K562 (cell line): ENCODE measurements around the gene RPAP2. TPM values are rescaled to one million over a fixed set of nuclear protein-coding genes. Genes with fewer than 3 reads are reported as not detected.

ENCODE experiments used
- ATAC-seq: fragments of 200-7000 bp; cut with Tn5 transposase; 3 replicates; pipeline ENCODE4 v1.9.1; 2020; ENCODE audit warnings: moderate library complexity
- BruUV-seq: library from RNA; stranded (reverse); fragments of 400-500 nt; replicated peaks from 2 replicates; lab custom pipeline; 2021; lab: Mats Ljungman, UMichigan
- CTCF ChIA-PET: fragments of 300-600 bp; formaldehyde crosslinking; extraction: SDS; loops from one replicate; lab custom pipeline; 2021; ENCODE audit warnings: low intra/inter-chr PET ratio; lab: Yijun Ruan, JAX
- POLR2A ChIA-PET: fragments of 300-600, 350-650 bp; sonication (Branson Sonifier 250); formaldehyde crosslinking; extraction: SDS; loops from one replicate; lab custom pipeline; 2021; ENCODE audit warnings: antibody characterized with exemption, inconsistent platforms; lab: Yijun Ruan, JAX
- DNase-seq, 4 experiments: peaks; one replicate each; pipeline versions ENCODE4 v3.0.0 to v3.0.0-alpha.2; 2011 to 2018; ENCODE audit warnings: low spot score in 3 of 4, mixed read lengths in 3 of 4; ENCODE audit errors: extremely low read depth in 1 of 4
- FAIRE-seq: peaks from 2 replicates; lab custom pipeline; 2011; peaks lifted over from hg19 to GRCh38; lab: Jason Lieb, UNC
- H2AFZ ChIP-seq: 2 replicates; pipeline ENCODE4 v1.6.0; 2011; ENCODE audit warnings: low read depth, low read length, control low read depth, inconsistent platforms
- H3K27ac ChIP-seq: fragments of 200-600 bp; 3 replicates; pipeline ENCODE4 v1.8.0; 2011; ENCODE audit warnings: low read depth, mild to moderate bottlenecking, control low read depth, inconsistent platforms, low read length, moderate library complexity, mixed read lengths; ENCODE audit errors: extremely low read depth
- H3K27me3 ChIP-seq, 2 experiments: fragments of 300-600 bp in 1 of 2; 2 replicates in 1 of 2; 3 replicates in 1 of 2; pipeline versions ENCODE4 v1.6.0 to v1.8.0; 2011; ENCODE audit warnings: inconsistent platforms in 2 of 2, low read length in 2 of 2, mild to moderate bottlenecking in 1 of 2, mixed read lengths in 1 of 2, moderate library complexity in 1 of 2; ENCODE audit not compliant: control insufficient read depth in 2 of 2, insufficient read depth in 2 of 2
- H3K36me3 ChIP-seq: fragments of 300-600 bp; 3 replicates; pipeline ENCODE4 v1.8.0; 2011; ENCODE audit warnings: mild to moderate bottlenecking, low read length, inconsistent platforms; ENCODE audit not compliant: control insufficient read depth, insufficient read depth
- H3K4me1 ChIP-seq, 2 experiments: fragments of 200-600 bp in 1 of 2; replicated peaks in 1 of 2; 2 replicates in 1 of 2; 3 replicates in 1 of 2; pipeline versions ENCODE4 v1.5.1 to v1.8.0; 2011; ENCODE audit warnings: inconsistent platforms in 2 of 2, low read length in 2 of 2, mild to moderate bottlenecking in 1 of 2, mixed read lengths in 1 of 2, moderate library complexity in 1 of 2; ENCODE audit not compliant: control insufficient read depth in 2 of 2, insufficient read depth in 2 of 2
- H3K4me2 ChIP-seq: 2 replicates; pipeline ENCODE4 v1.6.1; 2011; ENCODE audit warnings: low read length, control low read depth, inconsistent platforms, mixed read lengths; ENCODE audit not compliant: insufficient read depth
- H3K4me3 ChIP-seq: fragments of 200-600 bp; sonication (generic), shearing (Covaris generic); 2 replicates; pipeline ENCODE4 v1.5.1; 2016; ENCODE audit warnings: control low read depth, inconsistent platforms
- H3K79me2 ChIP-seq: fragments of 200-600 bp; 3 replicates; pipeline ENCODE4 v1.8.0; 2011; ENCODE audit warnings: low read length, inconsistent platforms; ENCODE audit not compliant: control insufficient read depth, insufficient read depth
- H3K9ac ChIP-seq, 2 experiments: 2 replicates each; pipeline versions ENCODE4 v1.6.0 to v1.6.1; 2011; ENCODE audit warnings: low read depth in 2 of 2, low read length in 2 of 2, control low read depth in 1 of 2, inconsistent platforms in 1 of 2, mild to moderate bottlenecking in 1 of 2, mixed read lengths in 1 of 2; ENCODE audit not compliant: insufficient read depth in 1 of 2
- H3K9me1 ChIP-seq: one replicate; pipeline ENCODE4 v1.6.0; 2011; ENCODE audit warnings: inconsistent platforms, mild to moderate bottlenecking, low read length, moderate library complexity; ENCODE audit not compliant: control insufficient read depth, insufficient read depth
- H3K9me3 ChIP-seq: replicated peaks from 2 replicates; pipeline ENCODE4 v1.5.1; 2011; ENCODE audit warnings: low read depth, low read length, inconsistent platforms; ENCODE audit not compliant: control insufficient read depth, insufficient read depth
- H4K20me1 ChIP-seq: replicated peaks from 2 replicates; pipeline ENCODE4 v1.6.1; 2011; ENCODE audit warnings: low read length, inconsistent platforms, mixed read lengths; ENCODE audit not compliant: control insufficient read depth, insufficient read depth
- CHD2 ChIP-seq: IDR thresholded peaks from 2 replicates; pipeline ENCODE4 v1.6.1; 2011; ENCODE audit warnings: low read depth, low read length
- DPF2 ChIP-seq: fragments of 450-650 bp; IDR thresholded peaks from 2 replicates; pipeline ENCODE4 v1.6.1; 2016
- FOSL1 ChIP-seq: fragments of 200-800 bp; sonication (Bioruptor generic); conservative IDR thresholded peaks from 2 replicates; pipeline ENCODE4 v1.6.1; 2016; ENCODE audit warnings: missing genetic modification characterization, missing compliant biosample characterization
- HMGXB4 ChIP-seq: sonication (generic); formaldehyde crosslinking; IDR thresholded peaks from 2 replicates; pipeline ENCODE4 v1.8.1; 2023; ENCODE audit warnings: mild to moderate bottlenecking, missing genetic modification reagents
- HNRNPK ChIP-seq: fragments of 200-400 bp; formaldehyde crosslinking; IDR thresholded peaks from one replicate; pipeline ENCODE4 v1.6.1; 2018; ENCODE audit warnings: mild to moderate bottlenecking, low read depth, low read length; ENCODE audit not compliant: poor library complexity, severe bottlenecking
- JUNB ChIP-seq: fragments of 450-650 bp; formaldehyde crosslinking; conservative IDR thresholded peaks from 2 replicates; pipeline ENCODE4 v1.4.0; 2020; ENCODE audit warnings: mild to moderate bottlenecking
- MLX ChIP-seq, 2 experiments: fragments of 450-650 bp in 1 of 2; sonication (generic) in 1 of 2; formaldehyde crosslinking; conservative IDR thresholded peaks; 2 replicates each; pipeline versions ENCODE4 v1.4.0 to v1.8.1; 2020 to 2022; ENCODE audit warnings: mild to moderate bottlenecking in 1 of 2, missing genetic modification reagents in 1 of 2
- NONO ChIP-seq, 2 experiments: fragments of 200-400 bp in 1 of 2; fragments of 450-650 bp in 1 of 2; formaldehyde crosslinking in 1 of 2; IDR thresholded peaks; 2 replicates each; pipeline ENCODE4 v1.6.1; 2017; ENCODE audit warnings: low read depth in 2 of 2, mild to moderate bottlenecking in 2 of 2, moderate library complexity in 2 of 2, low read length in 1 of 2
- PBX2 ChIP-seq, 2 experiments: IDR thresholded peaks in 1 of 2; conservative IDR thresholded peaks in 1 of 2; 2 replicates each; pipeline ENCODE4 v1.6.1; 2016; ENCODE audit warnings: low read depth in 2 of 2, mild to moderate bottlenecking in 1 of 2, missing compliant biosample characterization in 1 of 2, missing genetic modification characterization in 1 of 2, moderate library complexity in 1 of 2
- SFPQ ChIP-seq: fragments of 200-400 bp; formaldehyde crosslinking; IDR thresholded peaks from 2 replicates; pipeline ENCODE4 v1.6.1; 2017; ENCODE audit warnings: mild to moderate bottlenecking, low read depth, low read length, moderate library complexity
- TCF15 ChIP-seq: fragments of 250-450 bp; sonication (Bioruptor Pico); IDR thresholded peaks from 2 replicates; pipeline ENCODE4 v1.8.0; 2022; ENCODE audit warnings: moderate library complexity, mild to moderate bottlenecking, inconsistent platforms
- TCF7L2 ChIP-seq: fragments of 150-350 bp; IDR thresholded peaks from 2 replicates; pipeline ENCODE4 v1.6.1; 2016; ENCODE audit warnings: low read depth, mild to moderate bottlenecking, low read length, moderate library complexity
- ZNF197 ChIP-seq: fragments of 200-800 bp; sonication (Bioruptor generic); IDR thresholded peaks from 2 replicates; pipeline ENCODE4 v1.6.1; 2016; ENCODE audit warnings: low read depth, missing genetic modification characterization, missing compliant biosample characterization
- ZNF507 ChIP-seq: conservative IDR thresholded peaks from 2 replicates; pipeline ENCODE4 v1.6.1; 2017; ENCODE audit warnings: missing genetic modification characterization, missing compliant biosample characterization
- ZNF589 ChIP-seq: fragments of 200-800 bp; sonication (Bioruptor generic); IDR thresholded peaks from 2 replicates; pipeline ENCODE4 v1.6.1; 2016; ENCODE audit warnings: low read depth, missing genetic modification characterization, missing compliant biosample characterization
- WGBS: fragments of 100-300 bp; shearing (Covaris generic); methylation state at CpG from one replicate; pipeline ENCODE4 v1.1.6; 2016; ENCODE audit warnings: low coverage, mixed read lengths; ENCODE audit not compliant: insufficient coverage; ENCODE audit errors: missing lambda C conversion rate; 5-methylcytosine and 5-hydroxymethylcytosine counted together
- in situ Hi-C: fragments of 300-500 bp; cut with MboI; formaldehyde crosslinking; loops from 4 replicates; pipeline ENCODE4 v1.15.0; 2018; ENCODE audit warnings: inconsistent platforms, mixed read lengths
- intact Hi-C: fragments of 100-400 bp; cut with micrococcal nuclease; formaldehyde crosslinking; loops from 2 replicates; pipeline ENCODE4 v1.14.2; 2022
- polyA plus RNA-seq, 8 experiments: library from polyadenylated mRNA; depleted of rRNA in 4 of 8; stranded (reverse) in 5 of 8; unstranded in 3 of 8; fragments of >200 nt; fragmentation: Nextera tagmentation in 2 of 8; fragmentation: Illumina TruSeq in 1 of 8; extraction: Ambion mirVana in 2 of 8; extraction: Trizol in 1 of 8; gene quantifications; 2 replicates each; pipeline versions ENCODE4 v1.2.1 to v1.2.3, GENCODE V29; 2011 to 2014; ENCODE audit warnings: inconsistent platforms in 1 of 8, missing spikeins in 1 of 8
- total RNA-seq, 7 experiments: library from RNA; depleted of rRNA in 6 of 7; stranded (reverse); fragments of >200 nt in 6 of 7; fragmentation: Illumina TruSeq in 2 of 7; extraction: Trizol in 2 of 7; gene quantifications; 2 replicates each; pipeline versions ENCODE4 v1.2.1 to v1.2.3, GENCODE V29; 2011 to 2021; ENCODE audit warnings: low replicate concordance in 1 of 7

Gene RPAP2
- total and polyA plus RNA-seq, 9 of the 15 experiments (the other 6 are each of a cell fraction or from before 2014, with no cell fraction given), result 6.2 to 41.7 (median 28.7) TPM

- BruUV-seq, result no TSS peak
- no peak for ATAC-seq
- CTCF ChIA-PET, result no interaction called here
- TF ChIP-seq CHD2, result no peak
- no peak for TF ChIP-seq TCF7L2
- no peak for TF ChIP-seq DPF2
- no peak for TF ChIP-seq NONO (IDR thresholded peaks at IDR 0.05; ENCODE audit: low read depth in 2 of 2, low read length in 1 of 2)
- no peak for TF ChIP-seq JUNB (CRISPR knock-in tag)
- no peak for TF ChIP-seq MLX (CRISPR knock-in tag; conservative IDR thresholded peaks at IDR 0.05)
- TF ChIP-seq ZNF507 (tag), result no peak
- no peak for TF ChIP-seq PBX2 (CRISPR knock-in tag; IDR thresholded peaks at IDR 0.05; ENCODE audit: low read depth)
- TF ChIP-seq PBX2 (tag; conservative IDR thresholded peaks at IDR 0.05; ENCODE audit: low read depth), result no peak
- TF ChIP-seq FOSL1 (tag), result no peak
- TF ChIP-seq TCF15 (CRISPR knock-in tag), result no peak
- TF ChIP-seq HMGXB4, result no peak
- no peak for TF ChIP-seq HNRNPK
- no peak for TF ChIP-seq ZNF589 (CRISPR knock-in tag)
- no peak for TF ChIP-seq SFPQ
- no peak for TF ChIP-seq ZNF197 (CRISPR knock-in tag)
Measured at GRCh38 chr1:92340154-92340553, 41.3 kb downstream of the RPAP2 start.

More at GRCh38 chr1:92340154-92340553, 41.3 kb downstream of the RPAP2 start:
- H3K4me1 ChIP-seq, result no peaks in the 10 kb centered on the region
- H3K9me3 ChIP-seq, result no peaks in the 10 kb centered on the region
- H3K9ac ChIP-seq, result no peak overlapping the region
- intact Hi-C loops (no loop called here), in situ Hi-C loops (no loop called here)
- H3K36me3 ChIP-seq, result peaks cover 16% of the 10 kb centered on the region; the same call in 1 of the 3 replicates
- no peak overlapping the region for H2AFZ ChIP-seq
- no peaks in the 10 kb centered on the region for H3K9me1 ChIP-seq
- POLR2A ChIA-PET, result no interaction called here
- H3K79me2 ChIP-seq, result no peaks in the 10 kb centered on the region
- no peaks in the 10 kb centered on the region for H4K20me1 ChIP-seq
- WGBS, result 42% methylated on average over 1 of the region's 1 CpG
- no peak overlapping the region for H3K27ac ChIP-seq
- FAIRE-seq (no peak), DNase-seq (no peak)
- no peak overlapping the region for H3K4me3 ChIP-seq
- no peak overlapping the region for H3K4me2 ChIP-seq
- H3K27me3 ChIP-seq, result no peaks in the 10 kb centered on the region
